ENCODE results near the gene COL27A1.

COL27A1 gene

DNA sequence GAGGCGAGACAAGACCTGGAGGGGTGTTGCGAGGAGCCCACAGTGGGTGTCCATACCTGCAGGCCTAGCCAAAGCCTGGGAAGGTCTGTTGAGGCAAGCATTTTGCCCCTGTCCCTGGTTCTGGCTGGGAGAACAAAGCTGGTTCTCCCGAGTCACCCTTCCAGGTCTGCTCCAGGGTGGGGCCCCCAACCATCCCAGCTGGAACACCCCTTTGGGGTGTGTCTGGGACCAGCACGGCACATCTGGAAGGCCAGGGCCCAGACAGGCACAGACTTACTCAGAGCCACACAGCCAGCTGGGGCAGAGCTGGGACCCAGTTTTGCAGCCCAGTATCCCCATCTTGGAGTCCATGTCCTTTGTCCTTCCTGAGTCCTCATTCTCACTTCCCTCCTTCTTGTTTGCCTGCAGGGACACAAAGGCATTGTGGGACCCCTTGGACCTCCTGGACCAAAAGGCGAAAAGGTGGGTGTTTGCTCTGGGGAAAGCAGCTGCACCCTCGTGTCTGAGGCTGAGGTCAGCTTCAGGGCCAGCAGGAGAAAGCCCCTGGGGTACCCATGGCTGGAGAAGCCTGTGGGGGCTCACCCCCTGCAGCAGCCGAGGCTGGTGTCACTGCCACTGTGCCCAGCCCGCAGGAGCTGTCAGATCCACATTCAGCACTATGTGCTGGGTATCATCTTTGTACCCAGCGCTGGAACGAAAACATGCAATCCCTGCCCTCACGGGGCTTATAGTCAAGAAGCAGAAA is 129.2 kb downstream of the COL27A1 start:
- no peaks in the 10 kb centered on the region for H3K27me3 ChIP-seq (ENCODE audit: insufficient read depth, insufficient read length)

DNA sequence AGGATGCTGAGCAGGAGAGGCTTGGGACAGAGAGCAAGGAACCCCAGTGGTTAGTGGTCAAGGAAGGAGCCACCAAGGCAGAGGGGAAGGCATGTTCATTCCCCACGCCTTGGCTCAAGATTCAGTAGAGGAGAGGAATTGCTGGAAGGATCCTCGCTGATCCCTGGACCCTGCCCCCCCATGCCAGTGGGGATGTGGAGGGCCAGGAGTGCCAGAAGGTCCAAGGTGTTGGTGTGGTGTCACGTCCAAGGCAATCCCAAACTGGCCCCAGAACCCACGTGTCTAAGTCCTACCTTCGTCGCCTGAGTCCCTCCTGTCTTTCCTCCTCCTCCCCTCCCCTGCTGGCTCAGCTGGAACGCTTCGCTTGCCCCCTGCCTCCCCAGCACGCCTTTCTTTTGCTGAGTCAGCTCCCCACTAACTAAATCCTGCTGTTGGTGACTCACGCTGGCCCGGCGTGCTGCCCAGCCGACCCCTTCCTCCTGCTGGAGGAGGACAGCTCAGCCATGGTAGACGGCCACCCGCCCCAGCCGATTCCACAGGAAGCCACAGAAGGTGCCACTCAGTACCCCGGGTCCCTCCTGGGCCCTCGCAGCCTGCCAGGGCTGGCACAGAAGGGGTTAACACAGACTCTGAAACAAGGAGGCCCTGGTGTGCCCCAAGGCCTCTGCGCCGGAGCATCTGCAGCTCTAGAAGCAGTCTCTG is 130.0 kb downstream of the COL27A1 start:
- no peaks in the 10 kb centered on the region for H3K9me3 ChIP-seq (ENCODE audit: insufficient read depth, low read length)
- peaks cover 26% of the 10 kb centered on the region for H3K4me1 ChIP-seq (ENCODE audit: insufficient read depth, insufficient read length)
- no peak for DNase-seq (ENCODE audit: low read depth, low spot score)
- H3K27me3 ChIP-seq (ENCODE audit: insufficient read depth, insufficient read length), result no peaks in the 10 kb centered on the region
- peaks cover 78% of the 10 kb centered on the region for H3K36me3 ChIP-seq (ENCODE audit: insufficient read depth, insufficient read length, low read length)
- H3K9ac ChIP-seq (ENCODE audit: insufficient read length, low read depth), result peak overlapping the region; percentile 22
- TF ChIP-seq SUZ12 (IDR thresholded peaks at IDR 0.05; ENCODE audit: extremely low read depth, insufficient read depth, insufficient read length) (no peak), ZNF274 (IDR thresholded peaks at IDR 0.05; ENCODE audit: low read depth, low read length) (no peak), YY1 (IDR thresholded peaks at IDR 0.05; ENCODE audit: insufficient read depth, insufficient read length) (no peak)
- no peak overlapping the region for H3K4me3 ChIP-seq (ENCODE audit: insufficient read length, low read depth)

More for the DNA sequence above, 129.2 kb downstream of the COL27A1 start:
- TF ChIP-seq ZNF274 (IDR thresholded peaks at IDR 0.05; ENCODE audit: low read depth, low read length), result no peak
- no peak for TF ChIP-seq SUZ12 (IDR thresholded peaks at IDR 0.05; ENCODE audit: extremely low read depth, insufficient read depth, insufficient read length)
- TF ChIP-seq YY1 (IDR thresholded peaks at IDR 0.05; ENCODE audit: insufficient read depth, insufficient read length), result no peak
- Histone ChIP-seq H3K9me3 (ENCODE audit: insufficient read depth, low read length) (no peaks in the 10 kb centered on the region), H3K9ac (ENCODE audit: insufficient read length, low read depth) (no peak overlapping the region), H3K36me3 (ENCODE audit: insufficient read depth, insufficient read length, low read length) (peaks cover 73% of the 10 kb centered on the region), H3K4me3 (ENCODE audit: insufficient read length, low read depth) (no peak overlapping the region), H3K4me1 (ENCODE audit: insufficient read depth, insufficient read length) (peaks cover 26% of the 10 kb centered on the region)
- DNase-seq (ENCODE audit: low read depth, low spot score), result no peak

DNA sequence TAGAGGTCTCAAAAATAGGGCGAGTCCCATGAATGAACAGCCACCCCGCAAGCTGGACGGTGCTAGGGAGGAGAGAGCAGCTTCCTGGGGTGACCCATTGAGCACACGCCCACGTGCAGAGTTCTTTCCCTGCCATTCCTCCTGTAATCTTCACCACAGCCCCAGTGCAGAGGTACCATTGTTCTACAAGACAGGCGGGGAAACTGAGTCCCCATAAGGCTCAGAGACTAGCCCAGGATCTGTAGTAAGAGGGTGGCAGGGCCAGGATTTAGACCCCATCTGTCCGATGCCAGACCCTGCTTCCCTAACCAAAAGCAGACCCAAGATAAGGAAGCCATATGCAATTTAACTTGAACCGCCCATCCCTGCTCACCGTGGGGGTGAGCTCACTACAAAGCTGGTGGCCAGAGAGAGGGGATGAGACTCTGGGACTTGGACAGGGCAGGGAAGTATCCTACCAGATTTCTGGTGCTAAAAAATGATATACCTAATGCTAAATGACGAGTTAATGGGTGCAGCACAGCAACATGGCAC is 130.9 kb downstream of the COL27A1 start:
- H3K27me3 ChIP-seq (ENCODE audit: insufficient read depth, insufficient read length), result no peaks in the 10 kb centered on the region
- no peak overlapping the region for H3K9ac ChIP-seq (ENCODE audit: insufficient read length, low read depth)
- H3K4me1 ChIP-seq (ENCODE audit: insufficient read depth, insufficient read length), result peaks cover 24% of the 10 kb centered on the region
- TF ChIP-seq SUZ12 (IDR thresholded peaks at IDR 0.05; ENCODE audit: extremely low read depth, insufficient read depth, insufficient read length), result no peak
- no peak for TF ChIP-seq ZNF274 (IDR thresholded peaks at IDR 0.05; ENCODE audit: low read depth, low read length)
- TF ChIP-seq YY1 (IDR thresholded peaks at IDR 0.05; ENCODE audit: insufficient read depth, insufficient read length), result no peak
- H3K36me3 ChIP-seq (ENCODE audit: insufficient read depth, insufficient read length, low read length), result peaks cover 78% of the 10 kb centered on the region
- DNase-seq (ENCODE audit: low read depth, low spot score), result no peak
- no peak overlapping the region for H3K4me3 ChIP-seq (ENCODE audit: insufficient read length, low read depth)
- no peaks in the 10 kb centered on the region for H3K9me3 ChIP-seq (ENCODE audit: insufficient read depth, low read length)

DNA sequence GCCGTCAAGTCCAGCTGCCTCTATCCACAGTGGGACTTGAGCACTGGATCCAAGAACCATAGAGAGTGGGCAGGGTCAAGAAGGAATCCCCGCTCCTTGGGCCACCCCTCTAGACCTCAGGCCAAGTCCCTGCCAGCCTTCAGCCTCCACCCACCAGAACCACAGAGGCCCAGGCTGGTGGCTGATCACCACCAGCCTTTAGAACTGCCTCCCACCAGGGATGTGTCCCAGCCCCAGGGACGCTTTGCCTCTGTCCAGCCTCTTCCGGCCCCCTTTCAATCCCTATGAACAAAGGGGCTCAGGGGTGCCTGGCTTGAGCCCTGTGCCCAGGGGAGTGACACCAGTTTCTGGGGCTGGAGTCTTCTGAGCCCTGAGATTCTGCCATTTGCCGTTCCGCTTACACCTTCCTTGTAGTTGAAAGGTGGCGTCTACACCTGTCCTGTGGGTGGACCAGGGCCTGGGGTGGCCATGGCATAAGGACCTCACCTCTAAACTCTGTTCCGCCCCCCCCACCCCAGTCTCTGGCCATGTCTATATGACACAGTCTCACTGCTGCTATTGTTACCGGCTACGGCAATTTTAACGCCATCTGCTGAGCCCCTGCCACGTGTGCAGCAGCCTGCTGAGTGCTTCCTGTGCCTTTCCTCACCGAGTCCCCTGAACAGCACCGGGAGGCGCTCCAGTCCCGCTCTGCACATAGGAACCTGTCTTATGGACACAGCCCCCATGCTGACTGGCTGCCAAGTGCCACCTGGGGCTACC is 131.8 kb downstream of the COL27A1 start:
- H3K4me1 ChIP-seq (ENCODE audit: insufficient read depth, insufficient read length), result peaks cover 23% of the 10 kb centered on the region
- no peaks in the 10 kb centered on the region for H3K9me3 ChIP-seq (ENCODE audit: insufficient read depth, low read length)
- peak overlapping the region; percentile 46 for H3K9ac ChIP-seq (ENCODE audit: insufficient read length, low read depth)
- H3K36me3 ChIP-seq (ENCODE audit: insufficient read depth, insufficient read length, low read length), result peaks cover 74% of the 10 kb centered on the region
- H3K4me3 ChIP-seq (ENCODE audit: insufficient read length, low read depth), result no peak overlapping the region
- TF ChIP-seq ZNF274 (IDR thresholded peaks at IDR 0.05; ENCODE audit: low read depth, low read length) (no peak), SUZ12 (IDR thresholded peaks at IDR 0.05; ENCODE audit: extremely low read depth, insufficient read depth, insufficient read length) (no peak), YY1 (IDR thresholded peaks at IDR 0.05; ENCODE audit: insufficient read depth, insufficient read length) (no peak)
- DNase-seq (ENCODE audit: low read depth, low spot score), result no peak
- no peaks in the 10 kb centered on the region for H3K27me3 ChIP-seq (ENCODE audit: insufficient read depth, insufficient read length)

DNA sequence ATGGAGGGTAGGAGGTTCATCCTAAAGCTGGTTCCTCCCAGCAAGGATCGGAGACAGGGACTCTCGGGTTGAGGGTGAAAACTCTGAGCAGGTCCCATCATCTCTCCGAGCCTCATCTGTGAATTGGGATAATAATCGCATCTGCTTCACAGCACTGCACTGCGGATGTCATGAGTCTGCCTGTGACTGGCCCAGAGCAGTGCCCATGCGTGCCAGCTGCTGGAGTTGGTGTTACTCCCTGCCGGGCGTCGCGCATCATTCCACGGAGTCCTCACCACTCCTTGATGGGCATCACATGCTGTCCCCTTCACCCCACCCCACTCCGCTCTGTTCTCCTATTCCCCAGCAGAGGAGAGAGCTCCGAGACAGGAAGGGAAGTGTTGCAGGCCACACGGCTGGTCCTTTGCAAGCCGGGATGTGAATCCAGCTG is 132.4 kb downstream of the COL27A1 start:
- no peak for TF ChIP-seq ZNF274 (IDR thresholded peaks at IDR 0.05; ENCODE audit: low read depth, low read length)
- no peak for TF ChIP-seq SUZ12 (IDR thresholded peaks at IDR 0.05; ENCODE audit: extremely low read depth, insufficient read depth, insufficient read length)
- TF ChIP-seq YY1 (IDR thresholded peaks at IDR 0.05; ENCODE audit: insufficient read depth, insufficient read length), result no peak
- peaks cover 76% of the 10 kb centered on the region for H3K36me3 ChIP-seq (ENCODE audit: insufficient read depth, insufficient read length, low read length)

DNA sequence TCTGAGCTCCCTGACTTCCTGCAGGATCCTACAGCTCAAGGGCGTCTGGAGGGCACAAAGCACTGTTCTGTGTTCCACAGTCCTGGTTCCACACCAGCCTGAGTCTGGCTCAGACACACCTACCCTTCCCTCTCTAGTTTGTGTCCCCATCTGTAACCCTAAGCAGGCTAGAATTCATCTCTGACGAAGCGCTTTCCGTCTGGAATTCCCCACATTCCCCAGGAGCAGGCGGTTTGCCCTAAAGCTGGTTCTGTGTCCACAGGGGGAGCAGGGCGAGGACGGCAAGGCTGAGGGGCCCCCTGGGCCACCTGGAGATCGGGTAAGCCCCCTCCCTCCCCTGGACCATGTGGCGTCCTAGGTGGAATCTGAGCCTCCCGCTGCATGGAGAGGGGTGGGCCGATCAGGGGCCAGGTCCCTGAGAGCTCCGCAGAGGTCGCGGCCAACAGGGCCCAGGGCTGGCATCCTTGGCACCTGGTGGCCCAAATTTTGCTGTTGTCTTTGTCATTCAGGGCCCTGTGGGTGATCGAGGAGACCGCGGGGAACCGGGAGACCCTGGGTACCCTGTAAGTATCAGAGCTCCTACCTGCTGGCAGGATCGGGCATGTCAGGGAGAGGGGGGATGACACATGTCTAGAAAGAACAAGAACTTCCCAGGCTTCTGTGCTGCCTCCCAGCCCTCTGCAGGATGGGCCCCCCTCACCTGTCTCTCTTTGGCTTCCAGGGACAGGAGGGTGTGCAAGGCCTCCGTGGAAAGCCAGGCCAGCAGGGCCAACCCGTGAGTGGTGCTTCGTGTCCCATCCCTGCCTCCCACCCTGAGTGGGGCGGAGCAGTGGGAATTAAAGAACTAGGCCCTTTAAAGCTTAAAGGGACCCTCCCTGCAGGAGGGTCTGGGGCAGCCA is 133.1 kb downstream of the COL27A1 start:
- Histone ChIP-seq H3K9me3 (ENCODE audit: insufficient read depth, low read length) (no peaks in the 10 kb centered on the region), H3K4me3 (ENCODE audit: insufficient read length, low read depth) (no peak overlapping the region), H3K36me3 (ENCODE audit: insufficient read depth, insufficient read length, low read length) (peaks cover 79% of the 10 kb centered on the region), H3K9ac (ENCODE audit: insufficient read length, low read depth) (peak overlapping the region; percentile 46), H3K4me1 (ENCODE audit: insufficient read depth, insufficient read length) (peaks cover 23% of the 10 kb centered on the region), H3K27me3 (ENCODE audit: insufficient read depth, insufficient read length) (no peaks in the 10 kb centered on the region)
- DNase-seq (ENCODE audit: low read depth, low spot score), result peak; percentile 40
- TF ChIP-seq SUZ12 (IDR thresholded peaks at IDR 0.05; ENCODE audit: extremely low read depth, insufficient read depth, insufficient read length) (no peak), ZNF274 (IDR thresholded peaks at IDR 0.05; ENCODE audit: low read depth, low read length) (no peak), YY1 (IDR thresholded peaks at IDR 0.05; ENCODE audit: insufficient read depth, insufficient read length) (no peak)

More for the DNA sequence above, 132.4 kb downstream of the COL27A1 start:
- H3K4me1 ChIP-seq (ENCODE audit: insufficient read depth, insufficient read length), result peaks cover 23% of the 10 kb centered on the region
- no peaks in the 10 kb centered on the region for H3K9me3 ChIP-seq (ENCODE audit: insufficient read depth, low read length)
- H3K4me3 ChIP-seq (ENCODE audit: insufficient read length, low read depth), result no peak overlapping the region
- DNase-seq (ENCODE audit: low read depth, low spot score), result no peak
- H3K27me3 ChIP-seq (ENCODE audit: insufficient read depth, insufficient read length), result no peaks in the 10 kb centered on the region
- peak overlapping the region; percentile 46 for H3K9ac ChIP-seq (ENCODE audit: insufficient read length, low read depth)

Measured in NT2/D1 (cell line).